ENCODE results near the gene WDR26.
A peak's percentile ranks its signal among the peaks of the same experiment; 100 is the strongest.
"Not testable (repeated sequence)": the region's sequence is repeated elsewhere in the genome, so short reads cannot be mapped to it uniquely, and the experiment has no call there.

WDR26 gene

GRCh38 chr1:224434691-224435317 is at the start of gene WDR26:
TSS of gene WDR26 (minus strand) at chr1:224434797.
- peak; percentile 80 for DNase-seq

- DNase-seq: not testable (repeated sequence)
These were observed 48.6 kb upstream of the WDR26 start for GRCh38 chr1:224483206-224483605.

- no peak for DNase-seq
These were observed 48.0 kb upstream of the WDR26 start for GRCh38 chr1:224482619-224483018.

GRCh38 chr1:224481601-224482000 is 47.0 kb upstream of the WDR26 start:
- no peak for DNase-seq

GRCh38 chr1:224480888-224481459 is 46.4 kb upstream of the WDR26 start:
- not testable (repeated sequence) for DNase-seq

- DNase-seq: not testable (repeated sequence)
These were observed 45.6 kb upstream of the WDR26 start for GRCh38 chr1:224480200-224480599.

GRCh38 chr1:224472806-224473205 is 38.2 kb upstream of the WDR26 start:
- DNase-seq: no peak

- DNase-seq: no peak
These were observed 31.6 kb upstream of the WDR26 start for GRCh38 chr1:224466154-224466553.

GRCh38 chr1:224459966-224460365 is 25.4 kb upstream of the WDR26 start:
- DNase-seq: no peak

GRCh38 chr1:224458996-224459395 is 24.4 kb upstream of the WDR26 start:
- no peak for DNase-seq

- no peak for DNase-seq
These were observed 23.7 kb upstream of the WDR26 start for GRCh38 chr1:224458296-224458695.

GRCh38 chr1:224457782-224458144 is 23.2 kb upstream of the WDR26 start:
- no peak for DNase-seq

GRCh38 chr1:224456637-224456953 is 22.0 kb upstream of the WDR26 start:
- DNase-seq: no peak

- DNase-seq: no peak
These were observed 19.9 kb upstream of the WDR26 start for GRCh38 chr1:224454402-224455055.

- DNase-seq: no peak
These were observed 16.2 kb upstream of the WDR26 start for GRCh38 chr1:224450561-224451350.

GRCh38 chr1:224450159-224450558 is 15.6 kb upstream of the WDR26 start:
- no peak for DNase-seq

- DNase-seq: no peak
These were observed 13.9 kb upstream of the WDR26 start for GRCh38 chr1:224448453-224449017.

- DNase-seq: no peak
These were observed 13.4 kb upstream of the WDR26 start for GRCh38 chr1:224447971-224448370.

- no peak for DNase-seq
These were observed 12.7 kb upstream of the WDR26 start for GRCh38 chr1:224447251-224447650.

- no peak for DNase-seq
These were observed 4.4 kb upstream of the WDR26 start for GRCh38 chr1:224438989-224439388.

GRCh38 chr1:224435999-224436398 is 1.4 kb upstream of the WDR26 start:
- no peak for DNase-seq

- DNase-seq: no peak
These were observed 744 bp upstream of the WDR26 start for GRCh38 chr1:224435318-224435763.
